SH-SY5Y (cell line): Measurements from ENCODE around the gene IL17RA.

ENCODE experiments used
- GATA2 ChIP-seq: IDR thresholded peaks from 2 replicates; pipeline ENCODE4 v1.6.1; 2011; ENCODE audit warnings: mild to moderate bottlenecking, low read depth, low read length
- GATA3 ChIP-seq: IDR thresholded peaks from 2 replicates; pipeline ENCODE4 v1.6.1; 2011; ENCODE audit warnings: low read depth, mild to moderate bottlenecking, low read length, moderate library complexity

The IL17RA gene

DNA sequence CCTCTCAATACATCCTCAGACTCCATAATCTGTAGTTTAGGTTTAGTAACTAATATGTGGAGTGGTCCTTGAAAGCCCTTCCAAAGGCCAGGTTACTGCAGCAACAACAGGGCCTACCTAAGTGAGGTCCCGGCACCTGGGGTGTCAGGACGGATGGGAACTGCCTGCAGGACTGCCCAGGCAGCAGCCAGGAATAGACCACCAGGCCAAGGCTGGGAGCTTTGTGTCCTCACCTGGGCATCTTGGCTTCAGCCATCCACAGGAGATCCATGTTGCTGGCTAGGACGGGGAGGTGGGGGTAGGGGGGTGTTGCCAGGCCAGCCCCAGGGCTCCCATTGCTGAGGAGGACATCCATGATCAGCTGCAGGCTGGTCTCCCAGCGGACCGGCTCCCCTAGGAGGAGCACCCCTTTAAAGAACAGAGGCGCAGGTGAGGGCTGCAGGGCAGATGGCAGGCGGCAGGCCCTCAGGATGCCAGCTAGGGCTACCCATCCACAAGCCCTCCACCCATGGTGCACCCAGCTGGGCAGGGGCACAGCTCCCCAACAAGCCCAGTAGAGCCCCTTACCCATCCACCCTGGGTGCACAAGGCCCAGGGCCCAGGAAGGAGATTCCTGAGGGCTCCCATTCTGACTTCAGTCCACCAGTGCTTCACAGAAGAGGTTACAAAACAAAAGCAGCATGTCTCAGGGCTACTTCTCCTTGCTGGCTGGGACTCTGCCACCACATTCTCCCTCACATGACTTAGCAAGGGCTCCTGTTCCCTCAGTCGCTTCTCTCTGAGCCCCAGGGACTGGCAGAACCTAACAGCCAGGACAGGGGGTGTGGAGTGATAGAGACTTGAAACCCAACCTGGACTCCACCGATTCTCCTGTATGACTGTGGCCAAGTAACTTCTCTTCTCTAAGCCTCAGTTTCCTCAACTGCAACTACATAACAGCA lies 56.3 kb downstream of the IL17RA start:
- TF ChIP-seq GATA3: no peak
- TF ChIP-seq GATA2: no peak

DNA sequence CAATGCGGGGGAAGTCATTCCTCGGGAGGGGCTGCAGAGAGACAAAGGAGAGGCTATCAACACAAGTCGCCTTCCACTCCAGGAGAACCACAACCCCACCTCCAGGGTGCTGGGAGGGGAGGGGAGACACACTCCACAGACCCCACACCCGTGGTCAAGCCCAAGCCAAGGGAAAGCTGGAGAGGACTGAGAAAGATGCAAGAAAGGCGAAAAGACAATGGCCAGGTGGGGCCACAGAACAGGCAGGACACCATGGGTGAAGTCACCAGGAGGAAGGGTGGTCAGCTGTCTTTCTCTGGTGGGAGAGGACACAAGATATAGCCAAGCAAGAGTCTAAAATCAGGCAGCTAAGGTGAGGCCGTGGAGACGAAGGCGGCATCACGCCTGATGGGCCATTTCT lies 58.3 kb downstream of the IL17RA start:
- TF ChIP-seq GATA2: no peak
- no peak for TF ChIP-seq GATA3

DNA sequence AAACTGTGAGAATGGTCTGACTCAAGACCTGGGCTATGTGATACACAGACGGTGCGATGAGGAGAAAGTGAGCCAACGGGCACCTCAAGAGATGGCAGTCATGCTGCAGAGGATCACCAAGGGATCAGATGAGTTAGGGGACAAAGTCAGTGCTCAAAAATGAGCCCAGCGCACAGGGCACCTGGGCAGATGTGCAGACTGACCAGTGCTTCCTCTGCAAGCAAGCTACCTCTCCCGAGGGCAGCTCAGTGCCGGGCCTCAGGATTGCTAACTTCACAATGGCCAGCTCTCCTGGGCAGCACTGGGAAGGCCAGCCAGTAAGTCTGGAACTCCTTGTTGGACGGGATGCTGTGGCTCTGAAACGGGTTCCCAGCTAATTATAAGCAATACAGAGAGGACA lies 59.0 kb downstream of the IL17RA start:
- TF ChIP-seq GATA3 (no peak), GATA2 (no peak)

DNA sequence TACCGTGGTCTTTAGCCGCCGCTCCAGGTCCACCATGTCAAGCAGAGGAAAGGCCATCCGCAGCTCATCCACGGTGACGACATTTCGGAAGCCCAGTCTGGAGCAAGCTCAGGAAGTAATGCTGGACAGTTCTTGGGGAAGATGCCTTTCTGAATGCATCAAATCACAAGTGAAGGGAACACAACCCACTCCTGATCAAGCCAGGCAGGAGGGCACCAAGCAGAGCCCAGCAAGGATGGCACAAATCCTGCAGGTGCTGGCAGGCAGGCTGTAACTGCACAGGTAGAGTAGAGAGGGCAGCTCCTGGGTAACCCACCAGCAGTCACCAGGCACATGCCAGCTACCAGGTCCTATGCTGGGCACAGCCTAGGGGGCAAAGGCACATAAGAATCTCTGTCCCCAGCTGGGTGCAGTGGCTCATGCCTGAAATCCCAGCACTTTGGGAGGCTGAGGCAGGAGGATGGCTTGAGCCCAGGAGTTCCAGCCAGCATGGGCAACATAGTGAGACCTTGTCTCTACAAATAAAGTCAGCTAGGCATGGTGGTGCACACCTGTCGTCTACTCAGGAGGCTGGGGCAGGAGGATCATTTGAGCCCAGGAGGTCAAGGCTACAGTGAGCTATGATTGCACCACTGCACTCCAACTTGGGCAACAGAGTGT lies 60.4 kb downstream of the IL17RA start:
- TF ChIP-seq GATA3 (no peak), GATA2 (no peak)

DNA sequence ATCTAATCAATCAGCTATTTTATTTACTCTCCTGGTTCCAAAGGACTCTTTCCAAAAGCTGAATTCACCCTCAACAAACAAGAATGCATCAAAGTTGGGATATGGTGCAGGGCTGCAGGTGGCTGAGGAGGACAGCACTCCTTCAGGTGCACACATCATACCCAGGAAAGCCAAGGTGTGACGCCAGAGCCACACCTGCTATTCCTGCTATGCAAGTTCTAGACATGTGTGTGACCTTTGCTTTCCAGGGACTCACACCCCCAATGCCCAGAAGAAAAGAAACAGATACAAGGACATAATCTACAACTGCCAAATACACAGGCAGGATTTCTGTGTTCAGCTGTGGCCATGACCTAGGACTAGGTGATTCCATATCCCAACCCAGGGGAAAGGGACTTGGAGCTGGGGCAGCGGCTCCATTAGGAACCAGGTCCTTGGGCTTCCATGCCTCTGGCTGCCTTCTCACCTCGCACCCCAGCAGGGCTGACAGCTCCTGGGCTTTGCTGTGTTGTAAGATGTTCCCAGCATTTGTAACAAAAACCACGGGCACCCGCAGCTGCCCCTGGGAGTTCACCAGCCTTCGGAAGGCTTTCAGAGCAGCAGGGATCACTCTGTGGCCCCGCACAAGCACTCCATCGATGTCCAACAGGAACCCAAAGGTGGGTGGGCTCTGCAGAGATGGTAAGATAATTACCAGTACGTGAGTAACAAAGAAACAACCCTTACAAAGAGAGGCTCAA lies 64.4 kb downstream of the IL17RA start:
- TF ChIP-seq GATA3 (no peak), GATA2 (no peak)

DNA sequence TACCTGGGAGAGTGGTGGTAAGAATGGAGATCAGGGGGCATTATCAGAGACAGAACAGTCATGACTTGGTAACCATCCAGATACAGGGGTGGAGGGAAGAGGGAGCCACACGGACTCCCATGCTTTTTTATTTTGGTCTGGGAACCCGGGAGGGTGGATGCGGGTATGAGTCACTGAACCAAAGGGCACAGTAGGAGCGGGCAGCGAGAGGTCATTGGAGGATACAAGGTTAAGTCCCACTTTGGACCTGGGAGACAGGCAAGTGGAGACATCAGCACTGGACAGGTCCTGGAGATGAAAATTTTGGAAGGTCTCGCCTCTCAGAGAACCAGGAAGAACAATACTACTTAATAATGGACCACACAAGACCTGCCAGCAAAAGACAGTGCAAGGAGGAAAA lies 67.5 kb downstream of the IL17RA start:
- TF ChIP-seq GATA3 (no peak), GATA2 (no peak)

DNA sequence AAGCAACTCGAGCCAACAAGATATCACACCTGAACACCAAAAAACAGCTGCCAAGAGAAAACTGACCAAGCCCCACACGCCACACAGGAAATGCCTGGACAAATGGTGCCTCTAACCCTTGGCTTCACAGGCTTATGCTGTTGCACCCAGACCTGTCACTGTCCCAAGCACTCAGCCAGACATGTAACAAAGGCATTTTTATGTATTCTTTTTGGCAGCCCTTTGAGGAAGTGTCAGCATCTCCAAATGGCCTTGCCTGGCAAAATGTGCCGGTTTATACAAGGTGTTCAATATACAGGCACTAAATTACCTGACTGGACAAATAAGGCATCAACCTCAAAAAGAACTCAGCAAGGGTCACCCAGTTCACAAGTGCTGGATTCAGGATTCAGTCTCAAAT lies 68.2 kb downstream of the IL17RA start:
- TF ChIP-seq GATA2: no peak

DNA sequence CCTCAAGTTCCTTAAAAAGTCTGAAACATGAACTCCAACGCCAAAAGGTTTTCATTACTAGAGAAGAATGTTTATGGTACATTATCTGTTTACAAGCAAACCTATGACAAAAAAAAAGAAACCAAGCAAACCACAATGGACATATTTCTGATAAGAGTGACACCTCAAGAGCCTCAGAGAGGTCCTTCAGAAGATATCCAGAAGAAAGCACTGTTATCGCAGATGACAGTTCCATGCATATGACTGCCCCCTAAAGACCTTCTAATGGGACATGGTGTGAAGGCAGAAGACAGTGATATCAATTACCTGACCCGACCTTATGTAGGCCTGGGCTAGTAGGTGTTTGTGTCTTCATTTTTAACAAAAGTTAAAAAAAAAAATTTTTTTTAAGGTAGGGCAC lies 71.1 kb downstream of the IL17RA start:
- TF ChIP-seq GATA3 (no peak), GATA2 (no peak)

DNA sequence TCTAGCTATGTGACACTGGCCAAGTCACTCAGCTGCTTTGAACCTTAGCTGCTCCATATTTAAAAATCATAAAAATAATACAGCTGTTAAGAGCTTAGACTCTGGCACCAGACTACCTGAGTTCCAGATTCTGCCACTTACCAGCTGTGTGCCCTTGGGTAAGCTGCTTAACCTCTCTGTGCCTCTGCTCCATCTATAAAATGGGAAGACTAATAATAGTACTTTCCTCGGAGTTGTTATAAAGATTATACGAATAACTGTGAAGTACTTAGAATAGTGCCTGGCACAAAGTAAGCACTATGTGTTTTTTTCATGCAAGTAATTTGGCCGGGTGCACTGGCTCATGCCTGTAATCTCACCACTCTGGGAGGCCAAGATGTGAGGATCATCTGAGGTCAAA lies 72.9 kb downstream of the IL17RA start:
- TF ChIP-seq GATA3 (no peak), GATA2 (no peak)

DNA sequence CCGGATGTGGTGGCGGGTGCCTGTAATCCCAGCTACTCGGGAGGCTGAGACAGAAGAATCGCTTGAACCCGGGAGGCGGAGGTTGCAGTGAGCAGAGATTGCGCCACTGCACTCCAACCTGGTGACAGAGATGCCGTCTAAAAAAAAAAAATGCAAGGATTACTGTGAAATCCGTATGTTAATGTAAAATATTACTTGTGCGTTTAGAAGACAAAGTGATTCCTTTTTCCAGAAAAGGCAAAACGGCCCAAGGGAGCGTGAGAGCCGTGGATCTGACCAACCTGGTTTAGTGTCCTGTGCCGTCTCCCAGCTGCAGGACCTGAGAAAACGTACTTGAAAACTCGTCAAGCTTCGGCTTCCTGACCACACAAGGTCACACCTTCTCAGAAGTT lies 73.4 kb downstream of the IL17RA start:
- TF ChIP-seq GATA3 (no peak), GATA2 (no peak)

DNA sequence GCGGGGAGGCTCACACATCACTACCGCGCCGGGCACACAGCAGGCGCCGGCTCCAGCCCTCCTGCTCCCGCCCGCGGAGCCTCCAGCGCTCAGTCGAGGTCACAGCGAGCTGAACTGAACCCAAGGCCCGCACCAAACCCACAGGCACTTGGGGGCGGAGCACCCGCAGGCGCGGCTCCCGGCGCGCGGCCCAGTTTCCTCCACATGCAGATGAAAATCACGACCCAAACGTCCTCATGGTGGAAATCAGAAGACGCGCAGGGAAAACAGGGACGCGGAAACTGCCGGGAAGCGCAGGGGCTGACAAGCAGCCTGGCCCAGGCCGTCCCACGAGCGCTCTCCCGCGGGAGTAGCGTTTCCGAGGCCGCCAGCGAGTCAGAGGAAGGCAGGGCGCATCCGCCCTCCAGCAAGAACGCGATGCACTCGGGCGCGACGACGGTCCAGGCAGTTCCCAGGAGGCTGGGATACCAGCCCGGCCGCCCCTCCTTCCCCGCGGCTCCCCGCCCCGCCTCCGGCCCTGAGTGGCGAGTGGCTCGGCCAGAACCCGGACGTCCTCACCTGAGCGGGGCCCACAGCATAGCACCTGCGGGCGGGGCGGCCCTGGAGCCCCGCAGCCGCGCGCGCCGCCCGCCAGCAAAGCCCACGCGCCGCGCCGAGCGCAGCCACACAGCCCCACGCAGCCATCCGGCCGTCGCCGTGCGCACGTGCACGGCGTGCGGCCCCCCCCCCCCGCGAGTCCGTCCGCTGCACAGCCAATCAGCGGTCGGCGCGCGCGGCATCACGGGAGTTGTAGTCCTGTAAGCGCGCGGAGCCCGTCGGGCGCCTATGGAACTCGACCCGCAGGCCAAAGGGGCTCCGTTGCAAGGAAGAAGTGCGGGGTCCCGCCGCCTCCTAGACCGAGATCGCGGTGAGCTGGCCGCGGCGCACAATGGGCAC lies 74.0 kb downstream of the IL17RA start, which contains the start of gene HDHD5:
Gene HDHD5, minus strand, starts transcription at position 710 of the 936 bp plus-strand sequence. Its CDS starts 26 bp downstream, at position 684.
- TF ChIP-seq GATA3: no peak

DNA sequence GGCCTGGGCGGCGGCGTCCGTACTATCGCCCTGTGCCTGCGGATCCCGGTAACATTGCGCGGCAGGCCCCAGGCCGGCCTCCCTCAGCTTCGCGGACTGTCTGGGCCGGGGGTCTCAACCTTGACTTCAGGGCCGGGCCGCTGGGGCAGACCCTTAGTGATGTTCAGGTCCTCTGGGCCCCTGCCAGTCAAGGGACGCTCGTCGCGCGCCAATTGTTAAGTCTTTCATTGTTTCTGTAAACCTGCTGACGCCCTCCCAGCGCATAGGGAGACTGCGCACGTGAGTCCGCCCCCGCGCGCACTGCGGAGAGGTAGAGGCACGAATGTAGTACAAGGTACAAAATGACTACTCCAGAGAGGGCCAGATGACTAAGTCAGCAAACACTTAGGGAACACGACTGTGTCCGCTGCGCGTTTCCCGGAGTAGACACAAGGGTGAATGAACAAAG lies 74.7 kb downstream of the IL17RA start:
- TF ChIP-seq GATA2 (no peak), GATA3 (no peak)

DNA sequence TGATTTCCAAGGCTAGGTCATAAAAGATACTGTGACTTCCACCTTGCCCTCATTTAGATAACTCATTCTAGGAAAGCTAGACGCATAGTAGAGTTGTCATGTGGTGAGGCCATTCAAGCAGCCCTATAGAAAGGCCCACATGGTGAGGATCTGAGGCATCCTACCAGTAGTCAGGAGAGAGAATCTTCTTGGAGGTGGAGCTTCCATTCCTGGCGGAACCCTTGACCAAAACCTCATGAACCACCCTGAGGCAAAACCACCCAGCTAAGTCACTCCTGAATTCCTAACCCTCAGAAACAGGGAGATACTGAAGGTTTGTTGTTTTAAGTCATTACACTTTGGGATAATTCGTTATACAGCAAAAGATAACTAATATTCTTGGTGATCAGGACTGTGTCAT lies 77.2 kb downstream of the IL17RA start:
- TF ChIP-seq GATA3 (no peak), GATA2 (no peak)
